Measurements from ENCODE around the gene CAPN6.

The CAPN6 gene

DNA sequence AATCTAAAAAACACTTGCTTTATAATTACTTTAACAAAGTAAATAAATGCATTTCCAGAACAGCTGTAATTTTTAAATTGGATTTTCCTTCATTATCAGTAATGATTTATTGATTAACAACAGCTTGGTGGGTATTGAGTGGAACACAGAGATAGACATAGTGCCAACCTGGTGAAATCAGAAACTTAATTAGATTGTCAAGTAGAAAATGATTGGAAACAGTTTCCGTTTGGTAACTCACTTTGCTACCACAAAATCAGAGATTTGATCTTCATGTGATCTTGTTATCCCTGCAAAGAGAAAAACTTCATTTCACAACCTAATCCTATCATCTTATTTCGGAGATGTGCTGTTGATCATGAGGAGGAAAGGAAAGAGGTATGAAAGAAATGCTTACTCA, 70.8 kb downstream of the CAPN6 start:
- no peak for DNase-seq

All from AML-193 (cell line).